Thyroid gland (tissue), 4 donors: ENCODE data around the gene CISH. TPM values are rescaled to one million over a fixed set of nuclear protein-coding genes. Genes with fewer than 3 reads are reported as not detected.
A peak's percentile ranks its signal among the peaks of the same experiment; 100 is the strongest.

Source experiments
- DNase-seq, 2 donors: peaks; one replicate each; pipeline ENCODE4 v3.0.0-alpha.2; 2019
- H3K27ac ChIP-seq, 3 donors: fragments of 200-600 bp; sonication (generic); 1 replicate in 2 of 3; 2 replicates in 1 of 3; pipeline ENCODE4 v1.5.1; 2016 to 2019; ENCODE audit warnings: mild to moderate bottlenecking in 1 of 3, moderate library complexity in 1 of 3
- H3K27me3 ChIP-seq: fragments of 200-600 bp; sonication (generic); one replicate; pipeline ENCODE4 v1.5.1; 2019
- H3K36me3 ChIP-seq, 2 donors: fragments of 200-600 bp; sonication (generic); one replicate each; pipeline ENCODE4 v1.5.1; 2016 to 2019
- H3K4me1 ChIP-seq, 2 donors: fragments of 200-600 bp; sonication (generic); one replicate each; pipeline ENCODE4 v1.5.1; 2017 to 2019
- H3K4me3 ChIP-seq, 3 donors: fragments of 200-600 bp; sonication (generic); replicated peaks in 1 of 3; 1 replicate in 2 of 3; 2 replicates in 1 of 3; pipeline ENCODE4 v1.5.1; 2016; ENCODE audit warnings: mild to moderate bottlenecking in 1 of 3
- H3K9me3 ChIP-seq: fragments of 200-600 bp; sonication (generic); one replicate; pipeline ENCODE4 v1.5.1; 2017
- CTCF ChIP-seq, 6 experiments: fragments of 200-600 bp in 3 of 6; fragments of 450-650 bp in 3 of 6; sonication (generic) in 3 of 6; IDR thresholded peaks; one replicate each; pipeline ENCODE4 v1.5.1; 2016 to 2019; ENCODE audit warnings: antibody characterized with exemption in 6 of 6, mild to moderate bottlenecking in 2 of 6, inconsistent platforms in 1 of 6, moderate library complexity in 1 of 6
- POLR2A ChIP-seq, 2 donors: fragments of 450-650 bp; IDR thresholded peaks; one replicate each; pipeline ENCODE4 v1.6.1; 2017; ENCODE audit warnings: antibody characterized with exemption in 2 of 2, mild to moderate bottlenecking in 2 of 2, moderate library complexity in 1 of 2
- WGBS, 2 donors: methylation state at CpG; one replicate each; pipeline ENCODE4 v1.1.5; 2017; 5-methylcytosine and 5-hydroxymethylcytosine counted together
- intact Hi-C: fragments of 100-400 bp; cut with DNase I; formaldehyde crosslinking; loops from one replicate; pipeline ENCODE4 v1.15.1; 2023
- total RNA-seq, 4 donors: library from RNA; depleted of rRNA; stranded (reverse); fragments of >200 nt; gene quantifications; one replicate each; pipeline ENCODE4 v1.2.3, GENCODE V29; 2016

CISH gene
- total RNA-seq, 4 donors from 2014 or later: 31.0 to 78.1 (median 48.0) TPM

- Histone ChIP-seq H3K4me3 (no peak overlapping the region), H3K27ac (peak overlapping the region; percentile 19 to 46 (median 22)), H3K9me3 (no peaks in the 10 kb centered on the region), H3K27me3 (no peaks in the 10 kb centered on the region), H3K36me3 (no peaks in the 10 kb centered on the region), H3K4me1 (peaks cover 45 to 79% of the 10 kb centered on the region in 2 donors)
- no peak for DNase-seq
- TF ChIP-seq CTCF (IDR thresholded peaks at IDR 0.05): no peak
- no peak for TF ChIP-seq POLR2A (IDR thresholded peaks at IDR 0.05)
- intact Hi-C loops: no loop called here
- WGBS, 2 donors: 80 to 97% methylated on average over 4 of the region's 4 CpGs
Observed at GRCh38 chr3:50588759-50589433, 22.7 kb downstream of the CISH start.

GRCh38 chr3:50587806-50588758 is 23.5 kb downstream of the CISH start:
- H3K27ac ChIP-seq: peak overlapping the region; percentile 36 to 98 (median 96)

GRCh38 chr3:50587373-50587772 is 24.2 kb downstream of the CISH start:
- intact Hi-C loops: no loop called here
- TF ChIP-seq POLR2A (IDR thresholded peaks at IDR 0.05) (no peak), CTCF (IDR thresholded peaks at IDR 0.05) (no peak)
- Histone ChIP-seq H3K27ac (peak overlapping the region; percentile 22 to 98 (median 96)), H3K4me3 (no peak overlapping the region), H3K9me3 (no peaks in the 10 kb centered on the region), H3K27me3 (no peaks in the 10 kb centered on the region), H3K36me3 (no peaks in the 10 kb centered on the region), H3K4me1 (peaks cover 49 to 80% of the 10 kb centered on the region in 2 donors)
- DNase-seq: peak in 1 of 2 donors; percentile 37
- WGBS, 2 donors: 91 to 97% methylated on average over 6 of the region's 6 CpGs

More at GRCh38 chr3:50587806-50588758, 23.5 kb downstream of the CISH start:
- intact Hi-C loops: no loop called here
- H3K4me3 ChIP-seq: no peak overlapping the region
- no peaks in the 10 kb centered on the region for H3K9me3 ChIP-seq
- H3K36me3 ChIP-seq: no peaks in the 10 kb centered on the region
- peak in 1 of 2 donors; percentile 41 for DNase-seq
- peaks cover 49 to 80% of the 10 kb centered on the region in 2 donors for H3K4me1 ChIP-seq
- H3K27me3 ChIP-seq: no peaks in the 10 kb centered on the region
- TF ChIP-seq CTCF (IDR thresholded peaks at IDR 0.05) (no peak), POLR2A (IDR thresholded peaks at IDR 0.05) (no peak)
- WGBS, 2 donors: 65 to 71% methylated on average over 17 of the region's 17 CpGs

- H3K9me3 ChIP-seq: no peaks in the 10 kb centered on the region
- intact Hi-C loops: no loop called here
- 80 to 87% methylated on average over 3 of the region's 3 CpGs for WGBS, 2 donors
- no peak for TF ChIP-seq CTCF (IDR thresholded peaks at IDR 0.05)
- TF ChIP-seq POLR2A (IDR thresholded peaks at IDR 0.05): no peak
- no peaks in the 10 kb centered on the region for H3K36me3 ChIP-seq
- DNase-seq: no peak
- no peak overlapping the region for H3K4me3 ChIP-seq
- H3K27me3 ChIP-seq: no peaks in the 10 kb centered on the region
- peaks cover 52 to 80% of the 10 kb centered on the region in 2 donors for H3K4me1 ChIP-seq
- peak overlapping the region; percentile 92 to 98 (median 96) for H3K27ac ChIP-seq
Observed at GRCh38 chr3:50586763-50587070, 24.9 kb downstream of the CISH start.
